Measurements from ENCODE around the gene OSBPL9. TPM values are rescaled to one million over a fixed set of nuclear protein-coding genes. Genes with fewer than 3 reads are reported as not detected.
"Not testable (repeated sequence)": the region's sequence is repeated elsewhere in the genome, so short reads cannot be mapped to it uniquely, and the experiment has no call there.

OSBPL9 gene
- total RNA-seq, 1 experiment from 2014 or later = 112 TPM

DNA sequence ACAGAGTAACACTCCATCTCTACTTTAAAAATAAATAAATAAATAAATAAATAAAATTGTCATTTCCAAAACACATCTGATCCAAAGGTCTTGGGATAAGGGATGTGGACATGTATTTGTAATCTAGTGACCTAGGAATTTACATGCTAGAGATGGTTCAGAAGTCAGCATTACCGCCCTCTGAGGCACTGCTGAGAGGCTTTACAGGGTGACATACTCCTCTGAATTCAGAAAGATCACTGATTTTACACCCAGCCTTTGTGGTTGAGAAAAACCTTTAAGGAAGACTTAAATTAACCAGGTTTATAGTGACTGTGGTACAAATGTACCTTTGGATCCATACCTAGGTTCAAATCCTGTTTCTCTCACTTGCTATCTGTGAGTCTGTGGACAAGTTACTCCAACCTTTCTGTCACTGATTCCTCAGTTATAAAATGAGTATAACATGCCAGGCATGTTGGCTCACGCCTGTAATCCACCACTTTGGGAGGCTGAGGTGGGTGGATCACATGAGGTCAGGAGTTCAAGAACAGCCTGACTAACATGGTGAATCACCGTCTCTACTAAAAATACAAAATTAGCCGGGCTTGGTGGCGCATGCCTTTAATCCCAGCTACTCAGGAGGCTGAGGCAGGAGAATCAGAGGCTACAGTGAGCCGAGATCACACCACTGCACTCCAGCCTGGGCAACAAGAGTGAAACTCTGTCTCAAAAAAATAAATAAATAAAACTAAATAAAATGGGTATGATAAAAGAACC, 20.1 kb downstream of the OSBPL9 start:
- peak; percentile 69 for DNase-seq (ENCODE audit: low spot score)

- no peak for DNase-seq (ENCODE audit: low spot score)
Measured at GRCh38 chr1:51638350-51638749, 21.5 kb downstream of the OSBPL9 start.

DNA sequence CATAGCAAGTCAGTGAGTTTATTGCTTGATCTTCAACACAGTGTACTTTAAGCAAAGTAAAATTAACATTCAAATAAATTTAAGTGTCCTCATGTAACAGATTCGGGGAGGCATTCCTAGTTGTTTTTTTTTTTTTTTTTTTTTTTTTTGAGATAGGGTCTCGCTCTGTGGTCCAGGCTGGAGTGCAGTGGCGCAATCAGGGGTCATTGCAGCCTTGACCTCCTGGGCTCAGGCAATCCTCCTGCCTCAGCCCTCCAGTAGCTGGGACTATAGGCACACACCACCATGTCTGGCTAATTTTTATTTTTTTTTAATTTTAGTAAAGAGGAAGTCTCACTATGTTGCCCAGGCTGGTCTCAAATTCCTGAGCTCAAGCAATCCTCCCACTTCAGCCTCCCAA, 22.8 kb downstream of the OSBPL9 start:
- no peak for DNase-seq (ENCODE audit: low spot score)

GRCh38 chr1:51641096-51641495, 24.2 kb downstream of the OSBPL9 start:
- DNase-seq (ENCODE audit: low spot score) = no peak

DNA sequence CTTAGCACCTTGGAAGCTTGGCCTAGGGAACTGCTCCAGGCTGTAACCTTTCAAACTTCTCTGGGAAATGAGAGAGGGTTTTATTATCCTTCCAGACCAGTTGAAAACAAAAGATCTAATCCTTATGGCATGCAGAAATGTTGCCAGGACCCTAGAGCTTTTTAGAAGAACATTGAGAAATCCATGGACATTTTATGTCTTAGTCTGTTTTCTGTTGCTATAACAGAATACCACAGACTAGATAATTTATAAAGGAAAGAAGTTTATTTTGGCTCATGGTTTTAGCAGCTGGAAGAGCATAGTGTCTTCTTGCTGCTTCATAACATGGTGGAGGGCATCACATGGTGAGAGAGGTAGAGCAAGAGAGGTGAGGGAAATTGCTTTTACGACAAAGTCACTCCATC, 25.8 kb downstream of the OSBPL9 start:
- no peak for DNase-seq (ENCODE audit: low spot score)

DNA sequence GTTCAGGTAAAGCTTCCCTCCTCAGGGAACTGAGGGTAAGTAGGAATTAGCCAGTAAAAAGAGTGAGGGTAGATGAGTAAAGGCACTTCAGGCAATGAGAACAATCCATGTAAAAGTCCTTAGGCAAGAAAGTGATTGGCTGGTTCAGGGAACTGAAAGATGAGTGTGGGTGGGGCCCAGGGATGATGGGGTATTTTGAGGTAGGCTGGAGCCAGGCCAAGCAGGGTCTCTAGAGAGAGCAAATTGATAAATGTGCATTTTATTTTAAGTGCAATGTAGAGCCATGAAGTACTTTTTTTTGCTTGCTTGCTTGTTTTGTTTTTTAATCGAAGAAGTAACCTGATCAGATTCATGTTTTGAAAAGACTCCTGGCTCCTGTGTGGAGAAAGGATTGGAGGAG, 26.5 kb downstream of the OSBPL9 start:
- no peak for DNase-seq (ENCODE audit: low spot score)

GRCh38 chr1:51644020-51644419, 27.1 kb downstream of the OSBPL9 start:
- DNase-seq (ENCODE audit: low spot score) = no peak

DNA sequence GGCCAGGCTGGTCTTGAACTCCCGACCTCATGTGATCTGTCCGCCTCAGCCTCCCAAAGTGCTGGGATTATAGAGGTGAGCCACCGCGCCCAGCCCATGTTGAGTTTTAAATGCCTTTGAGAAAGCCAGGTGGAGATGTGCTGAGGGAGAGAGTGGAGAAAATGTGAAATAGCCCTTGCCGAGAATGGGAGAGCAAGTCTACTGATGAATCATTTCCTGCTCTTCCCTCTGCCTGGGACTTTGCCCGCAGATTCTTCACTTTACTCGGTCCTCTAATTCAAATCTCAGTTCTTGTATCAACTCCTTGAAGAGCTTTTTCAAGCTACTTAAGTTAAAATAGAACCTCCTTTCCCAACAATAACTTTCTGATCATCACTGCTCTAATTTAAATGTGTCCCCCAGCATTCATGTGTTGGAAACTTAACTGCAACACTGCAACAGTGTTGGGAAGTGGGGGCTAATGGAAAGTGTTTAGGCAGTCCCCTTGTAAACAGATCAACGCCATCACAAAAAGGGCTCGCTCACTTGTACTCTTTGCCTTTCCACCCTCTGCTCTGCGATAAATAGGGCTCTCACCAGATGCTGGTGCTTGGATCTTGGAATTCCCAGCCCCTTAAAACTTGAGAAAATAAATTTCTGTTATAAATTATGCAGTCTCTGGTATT, 27.8 kb downstream of the OSBPL9 start:
- DNase-seq (ENCODE audit: low spot score) = peak; percentile 76

DNA sequence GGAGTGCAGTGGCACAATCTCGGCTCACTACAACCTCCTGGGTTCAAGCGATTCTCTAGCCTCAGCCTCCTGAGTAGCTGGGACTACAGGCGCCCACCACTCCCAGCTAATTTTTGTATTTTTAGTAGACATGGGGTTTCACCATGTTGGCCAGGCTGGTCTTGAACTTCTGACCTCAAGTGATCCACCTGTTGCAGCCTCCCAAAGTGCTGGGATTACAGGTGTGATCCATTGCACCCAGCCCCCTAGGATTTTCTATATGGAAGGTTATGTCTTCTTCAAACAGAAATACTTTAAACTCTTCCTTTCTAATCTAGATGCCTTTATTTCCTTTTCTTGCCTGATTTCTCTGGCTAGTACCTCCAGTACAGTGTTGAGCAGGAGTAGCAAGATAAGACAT, 29.7 kb downstream of the OSBPL9 start:
- DNase-seq (ENCODE audit: low spot score) = not testable (repeated sequence)

DNA sequence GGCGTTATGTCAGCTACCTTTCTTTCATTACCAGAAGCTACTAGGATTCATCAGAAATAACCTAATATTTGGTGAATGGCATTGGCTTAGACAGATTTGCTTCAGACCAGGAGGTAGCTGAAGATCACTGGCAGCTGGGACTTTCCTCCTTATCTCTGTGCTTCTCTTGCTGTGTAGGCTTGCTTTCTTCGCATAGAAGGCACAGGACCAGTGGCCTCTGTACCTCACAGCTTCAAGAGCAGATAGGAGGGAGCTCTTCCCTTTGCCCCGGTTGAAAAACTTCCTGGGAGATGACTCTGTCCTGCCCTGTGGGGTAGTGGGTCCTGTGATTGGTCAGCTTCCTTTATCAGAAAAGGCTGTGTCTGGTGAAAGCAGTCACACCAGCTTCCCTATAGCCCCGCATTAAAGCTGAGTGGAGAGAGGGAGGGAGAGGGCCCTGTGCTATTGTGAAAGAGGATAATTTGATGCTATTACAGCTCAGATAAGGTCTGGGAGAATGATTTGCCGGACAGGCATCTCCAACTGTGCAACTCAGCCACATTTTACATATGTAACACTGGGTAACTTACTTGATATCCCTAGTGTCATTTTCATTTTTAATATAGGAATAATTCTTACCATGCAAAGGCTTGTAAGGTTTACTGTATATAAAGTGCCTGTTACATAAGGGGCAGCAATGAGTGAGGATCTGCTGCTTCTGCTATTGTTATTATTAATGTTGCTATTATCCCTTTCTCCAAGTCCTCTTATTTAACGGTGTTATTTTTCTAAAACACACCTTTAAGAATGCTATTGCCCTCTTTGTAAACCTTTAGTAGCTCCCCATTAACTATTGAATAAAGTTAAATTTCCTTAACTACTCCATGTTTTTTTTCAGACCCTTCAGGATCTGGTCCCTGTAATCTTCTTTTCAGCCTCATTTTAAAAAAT, 31.6 kb downstream of the OSBPL9 start:
- peak; percentile 57 for DNase-seq (ENCODE audit: low spot score)

- no peak for DNase-seq (ENCODE audit: low spot score)
Measured at GRCh38 chr1:51649593-51650091, 32.8 kb downstream of the OSBPL9 start.

DNA sequence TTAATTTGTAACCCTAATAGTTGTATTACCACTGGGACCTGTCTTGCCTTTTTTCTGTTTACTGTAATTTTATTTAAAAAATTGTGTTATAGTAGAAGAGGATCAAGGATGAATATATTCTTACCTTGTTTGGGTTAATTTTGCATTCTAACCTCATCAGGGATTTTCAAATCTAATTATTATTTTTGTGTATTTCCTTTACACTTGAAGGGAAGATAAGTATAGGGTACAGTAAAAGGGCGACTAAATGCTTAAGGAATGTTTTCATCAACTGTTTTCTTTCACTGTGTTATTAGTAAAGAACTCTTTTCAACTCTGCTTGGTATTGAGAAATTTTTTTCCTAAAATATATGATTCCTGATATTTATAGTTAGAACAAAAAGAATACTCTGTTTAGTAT, 33.3 kb downstream of the OSBPL9 start:
- no peak for DNase-seq (ENCODE audit: low spot score)

- DNase-seq (ENCODE audit: low spot score) = no peak
Measured at GRCh38 chr1:51651552-51651942, 34.7 kb downstream of the OSBPL9 start.

DNA sequence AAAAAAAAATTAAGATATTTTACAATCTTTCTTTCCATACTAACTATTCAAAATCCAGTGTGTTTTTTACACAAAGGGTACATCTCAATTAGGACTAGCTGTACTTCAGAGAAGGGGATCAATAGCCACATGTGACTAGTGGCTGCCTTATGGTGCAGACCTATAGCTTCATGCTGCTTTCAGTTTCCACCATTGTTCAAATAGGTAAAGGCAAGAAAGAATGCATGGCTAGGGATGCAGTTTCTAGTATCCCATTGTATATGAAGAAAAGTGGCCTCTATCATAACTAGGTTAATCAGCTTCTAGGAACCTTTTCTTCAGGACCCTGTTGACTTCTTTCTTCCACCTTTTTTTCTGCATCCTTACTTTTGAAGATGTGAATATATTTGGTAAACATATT, 35.7 kb downstream of the OSBPL9 start:
- no peak for DNase-seq (ENCODE audit: low spot score)

GRCh38 chr1:51653127-51653526, 36.2 kb downstream of the OSBPL9 start:
- DNase-seq (ENCODE audit: low spot score) = no peak

GRCh38 chr1:51654000-51654399, 37.1 kb downstream of the OSBPL9 start:
- no peak for DNase-seq (ENCODE audit: low spot score)

DNA sequence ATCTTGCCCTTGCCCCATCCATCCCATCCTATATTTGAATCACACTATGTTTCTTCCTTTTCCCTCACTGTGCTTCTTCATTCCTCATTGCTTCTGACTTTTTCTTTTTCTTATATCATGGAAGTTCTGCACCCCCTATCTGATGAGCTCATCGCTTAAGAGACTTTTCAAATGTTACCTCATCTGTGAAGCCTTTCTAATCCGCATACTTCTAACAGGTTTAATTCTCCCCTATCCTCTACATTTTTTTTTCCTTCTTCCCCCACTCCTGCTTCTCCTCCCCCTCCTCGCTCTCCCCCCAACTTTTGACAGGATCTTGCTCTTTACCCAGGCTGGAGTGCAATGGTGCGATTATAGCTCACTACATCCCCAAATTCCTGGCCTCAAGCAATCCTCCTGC, 39.5 kb downstream of the OSBPL9 start:
- DNase-seq (ENCODE audit: low spot score) = no peak

GRCh38 chr1:51660580-51660979, 43.7 kb downstream of the OSBPL9 start:
- DNase-seq (ENCODE audit: low spot score) = no peak

GRCh38 chr1:51661081-51661518, 44.2 kb downstream of the OSBPL9 start:
- peak; percentile 60 for DNase-seq (ENCODE audit: low spot score)

DNA sequence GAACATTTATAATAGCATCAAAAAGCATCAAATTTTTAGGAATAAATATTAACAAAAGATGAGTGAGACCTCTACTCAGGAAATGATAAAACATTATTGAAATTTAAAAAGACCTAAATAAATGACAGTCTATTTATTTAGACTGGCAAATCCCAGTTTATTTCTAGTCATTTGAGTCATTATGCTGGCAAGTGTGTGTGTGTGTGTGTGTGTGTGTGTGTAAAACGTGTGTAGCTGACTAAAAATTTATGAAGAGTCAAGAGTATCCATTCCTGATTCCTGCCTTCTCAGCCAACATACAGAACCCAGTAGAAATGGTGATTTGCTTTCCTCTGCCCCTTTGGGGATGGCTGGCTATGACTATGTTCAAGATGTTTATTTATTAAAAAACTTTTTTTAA, 46.2 kb downstream of the OSBPL9 start:
- DNase-seq (ENCODE audit: low spot score) = no peak

GRCh38 chr1:51663721-51664120, 46.8 kb downstream of the OSBPL9 start:
- no peak for DNase-seq (ENCODE audit: low spot score)

Measured in H4 (cell line).